Measurements from ENCODE around the gene CABLES2. TPM values are rescaled to one million over a fixed set of nuclear protein-coding genes. Genes with fewer than 3 reads are reported as not detected.

The CABLES2 gene
- total RNA-seq, 1 donor from 2014 or later, result 0.43 TPM

DNA sequence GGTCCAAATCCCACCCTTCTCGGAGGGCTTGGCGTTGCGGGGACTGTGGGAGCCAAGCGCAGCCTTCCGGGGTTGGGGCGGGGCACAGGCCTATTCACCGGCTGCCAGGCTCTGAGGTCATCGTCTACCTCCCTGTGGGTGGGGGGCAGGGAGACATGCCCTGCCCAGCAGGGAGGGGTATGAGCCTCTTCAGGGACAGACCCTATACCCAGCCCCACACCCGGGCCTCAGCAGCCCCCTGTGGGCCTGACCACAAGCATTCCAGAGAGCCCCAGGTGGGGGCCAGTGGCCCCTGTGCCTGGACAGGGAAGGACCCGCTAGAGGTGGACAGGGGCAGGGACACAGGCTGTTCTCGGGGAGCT is 51.6 kb downstream of the CABLES2 start:
- Histone ChIP-seq H3K4me1 (peaks cover 63 to 79% of the 10 kb centered on the region in 2 donors), H3K4me3 (peak overlapping the region; percentile 49 to 60), H3K27ac (peak overlapping the region; percentile 98 to 99), H3K27me3 (no peaks in the 10 kb centered on the region), H3K9me3 (no peaks in the 10 kb centered on the region), H3K36me3 (peaks cover 18 to 19% of the 10 kb centered on the region in 2 donors)
- intact Hi-C loops (cut with DNase I), result loop anchor here (2.0 kb wide), 1 partner anchor 13 kb away; no protein-coding TSS in a partner anchor
- TF ChIP-seq, protein P1, sequence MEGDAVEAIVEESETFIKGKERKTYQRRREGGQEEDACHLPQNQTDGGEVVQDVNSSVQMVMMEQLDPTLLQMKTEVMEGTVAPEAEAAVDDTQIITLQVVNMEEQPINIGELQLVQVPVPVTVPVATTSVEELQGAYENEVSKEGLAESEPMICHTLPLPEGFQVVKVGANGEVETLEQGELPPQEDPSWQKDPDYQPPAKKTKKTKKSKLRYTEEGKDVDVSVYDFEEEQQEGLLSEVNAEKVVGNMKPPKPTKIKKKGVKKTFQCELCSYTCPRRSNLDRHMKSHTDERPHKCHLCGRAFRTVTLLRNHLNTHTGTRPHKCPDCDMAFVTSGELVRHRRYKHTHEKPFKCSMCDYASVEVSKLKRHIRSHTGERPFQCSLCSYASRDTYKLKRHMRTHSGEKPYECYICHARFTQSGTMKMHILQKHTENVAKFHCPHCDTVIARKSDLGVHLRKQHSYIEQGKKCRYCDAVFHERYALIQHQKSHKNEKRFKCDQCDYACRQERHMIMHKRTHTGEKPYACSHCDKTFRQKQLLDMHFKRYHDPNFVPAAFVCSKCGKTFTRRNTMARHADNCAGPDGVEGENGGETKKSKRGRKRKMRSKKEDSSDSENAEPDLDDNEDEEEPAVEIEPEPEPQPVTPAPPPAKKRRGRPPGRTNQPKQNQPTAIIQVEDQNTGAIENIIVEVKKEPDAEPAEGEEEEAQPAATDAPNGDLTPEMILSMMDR (IDR thresholded peaks at IDR 0.05), result no peak
- DNase-seq (ENCODE audit: low spot score in 2 of 2), result peak in 1 of 2 donors; percentile 88

DNA sequence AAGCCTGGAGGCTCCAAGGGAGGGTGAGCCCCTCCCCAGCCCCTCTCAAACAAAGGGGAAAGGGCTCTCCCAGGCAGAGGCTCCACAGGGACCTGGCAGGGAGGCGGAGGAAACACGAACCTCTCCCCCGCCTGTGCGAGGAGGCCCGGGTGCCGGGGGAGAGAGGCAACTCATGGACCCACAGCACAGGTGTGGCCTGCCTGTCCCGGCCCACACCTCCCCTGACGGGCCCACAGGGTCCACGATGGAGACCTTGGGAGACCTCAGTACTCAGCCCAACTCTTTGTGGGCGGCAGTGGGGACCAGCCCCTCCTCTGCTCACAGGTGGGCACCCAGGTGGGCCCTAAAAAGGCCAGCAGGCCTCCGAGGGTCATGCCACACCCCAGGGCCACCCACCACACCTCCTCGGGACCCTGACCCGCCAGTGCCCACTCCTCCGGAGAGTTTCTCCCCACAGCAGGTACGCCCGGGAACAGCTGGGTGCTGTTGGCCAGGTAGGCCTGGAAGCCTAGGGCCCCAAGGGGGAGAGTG is 52.2 kb downstream of the CABLES2 start:
- peaks cover 21 to 25% of the 10 kb centered on the region in 2 donors for H3K36me3 ChIP-seq
- H3K4me3 ChIP-seq, result peak overlapping the region; percentile 49 to 60
- H3K27ac ChIP-seq, result peak overlapping the region; percentile 98 to 99
- intact Hi-C loops (cut with DNase I), result loop anchor here (2.0 kb wide), 1 partner anchor 14 kb away; no protein-coding TSS in a partner anchor
- DNase-seq (ENCODE audit: low spot score in 2 of 2), result no peak
- no peaks in the 10 kb centered on the region for H3K9me3 ChIP-seq
- TF ChIP-seq, protein P1 (IDR thresholded peaks at IDR 0.05), result no peak
- H3K27me3 ChIP-seq, result no peaks in the 10 kb centered on the region
- peaks cover 61 to 77% of the 10 kb centered on the region in 2 donors for H3K4me1 ChIP-seq

DNA sequence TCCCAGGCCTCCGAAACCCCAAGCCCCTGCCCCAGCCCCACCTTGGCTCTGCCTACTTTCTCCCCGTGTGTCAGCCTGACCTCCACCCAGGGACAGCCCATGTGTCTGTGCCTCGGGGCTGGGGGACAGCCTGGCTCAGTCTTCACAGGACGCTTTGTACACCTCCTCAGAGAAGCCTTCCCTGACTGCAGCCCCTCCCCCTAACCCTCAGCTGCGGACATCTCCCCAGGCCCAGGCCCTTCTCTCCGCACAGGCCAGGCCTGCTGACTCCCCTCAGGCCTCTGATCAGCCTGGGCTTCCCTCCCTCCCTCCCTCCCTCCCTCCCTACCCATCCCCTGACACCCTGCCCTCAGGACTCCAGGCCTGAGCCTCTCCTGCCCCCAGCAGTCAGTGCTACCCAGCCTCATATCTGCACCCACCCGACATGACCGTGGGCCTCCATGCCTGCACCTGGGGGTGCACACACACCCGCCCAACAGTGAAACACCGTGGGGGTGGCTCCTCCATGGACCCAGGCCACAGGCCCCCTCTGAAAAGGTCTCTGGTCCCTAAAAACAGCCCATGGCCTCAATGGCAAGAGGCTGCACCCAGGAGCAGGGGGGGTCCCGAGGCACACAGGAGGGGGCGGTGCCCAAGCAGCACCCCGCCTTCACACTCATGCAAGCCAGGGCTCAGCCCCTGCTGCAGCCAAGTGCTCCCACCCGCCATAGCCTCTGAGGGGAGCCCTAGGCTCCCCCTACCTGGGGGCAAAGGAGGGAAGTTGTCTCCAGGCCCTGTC is 52.9 kb downstream of the CABLES2 start:
- Histone ChIP-seq H3K27ac (peak overlapping the region; percentile 98 to 99), H3K36me3 (peaks cover 21 to 26% of the 10 kb centered on the region in 2 donors), H3K9me3 (no peaks in the 10 kb centered on the region), H3K4me1 (peaks cover 56 to 70% of the 10 kb centered on the region in 2 donors), H3K4me3 (peak overlapping the region in 1 of 2 donors; percentile 60), H3K27me3 (no peaks in the 10 kb centered on the region)
- TF ChIP-seq, protein P1 (IDR thresholded peaks at IDR 0.05), result no peak
- no peak for DNase-seq (ENCODE audit: low spot score in 2 of 2)
- intact Hi-C loops (cut with DNase I), result loop anchor here (2.0 kb wide), 1 partner anchor 15 kb away; no protein-coding TSS in a partner anchor

DNA sequence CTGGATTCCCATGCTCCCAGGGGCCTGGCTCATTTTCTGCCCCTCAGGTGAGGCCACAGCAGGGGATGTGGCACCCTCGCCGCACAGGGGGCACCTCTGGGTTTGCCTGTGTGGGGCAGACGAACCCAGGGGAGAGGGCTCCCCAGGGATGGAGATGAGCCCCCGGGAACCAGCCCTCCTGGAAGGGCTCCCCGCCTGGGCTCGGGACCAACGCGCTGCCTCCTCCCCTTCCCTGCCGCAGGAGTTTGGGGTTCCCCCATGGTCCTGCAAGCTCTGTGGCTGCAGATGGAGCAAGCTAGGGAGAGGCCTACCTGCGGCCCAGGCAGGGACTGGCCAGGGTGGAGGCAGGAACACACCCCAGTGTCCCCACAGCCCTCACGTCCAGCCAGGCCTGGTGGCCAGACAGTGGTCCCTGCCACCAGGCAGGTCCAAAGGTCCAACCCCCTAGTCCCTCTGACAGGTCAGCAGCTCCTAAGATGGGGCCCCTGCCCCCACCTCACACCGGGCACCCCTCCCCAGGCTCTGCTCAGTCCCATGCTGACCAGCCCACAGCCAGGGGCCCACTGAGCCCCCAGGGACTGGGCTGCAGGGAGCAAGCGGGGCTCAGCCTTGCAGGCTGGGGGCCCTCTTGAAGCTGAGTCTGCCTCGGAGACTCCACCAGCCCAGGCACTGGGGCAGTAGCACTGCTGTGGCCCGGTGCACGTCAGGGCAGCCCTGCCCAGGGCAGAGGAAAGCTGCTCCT is 53.6 kb downstream of the CABLES2 start:
- no peaks in the 10 kb centered on the region for H3K27me3 ChIP-seq
- H3K9me3 ChIP-seq, result no peaks in the 10 kb centered on the region
- TF ChIP-seq, protein P1 (IDR thresholded peaks at IDR 0.05), result no peak
- H3K27ac ChIP-seq, result peak overlapping the region; percentile 98 to 99
- peaks cover 48 to 63% of the 10 kb centered on the region in 2 donors for H3K4me1 ChIP-seq
- H3K36me3 ChIP-seq, result peaks cover 21 to 26% of the 10 kb centered on the region in 2 donors
- H3K4me3 ChIP-seq, result peak overlapping the region; percentile 16 to 35
- no peak for DNase-seq (ENCODE audit: low spot score in 2 of 2)
- intact Hi-C loops (cut with DNase I), result loop anchor here (2.0 kb wide), 1 partner anchor 15 kb away; no protein-coding TSS in a partner anchor

All from ascending aorta (tissue), 2 donors.